NCI-H526 treated with DMSO at 0.1 percent for 48 hours (cell line): ENCODE results near the gene GNLY.
"Not testable (repeated sequence)": the region's sequence is repeated elsewhere in the genome, so short reads cannot be mapped to it uniquely, and the experiment has no call there.

ENCODE experiments used
- DNase-seq: peaks from one replicate; lab custom pipeline; 2025; lab: John Stamatoyannopoulos, UW

GNLY gene

DNA sequence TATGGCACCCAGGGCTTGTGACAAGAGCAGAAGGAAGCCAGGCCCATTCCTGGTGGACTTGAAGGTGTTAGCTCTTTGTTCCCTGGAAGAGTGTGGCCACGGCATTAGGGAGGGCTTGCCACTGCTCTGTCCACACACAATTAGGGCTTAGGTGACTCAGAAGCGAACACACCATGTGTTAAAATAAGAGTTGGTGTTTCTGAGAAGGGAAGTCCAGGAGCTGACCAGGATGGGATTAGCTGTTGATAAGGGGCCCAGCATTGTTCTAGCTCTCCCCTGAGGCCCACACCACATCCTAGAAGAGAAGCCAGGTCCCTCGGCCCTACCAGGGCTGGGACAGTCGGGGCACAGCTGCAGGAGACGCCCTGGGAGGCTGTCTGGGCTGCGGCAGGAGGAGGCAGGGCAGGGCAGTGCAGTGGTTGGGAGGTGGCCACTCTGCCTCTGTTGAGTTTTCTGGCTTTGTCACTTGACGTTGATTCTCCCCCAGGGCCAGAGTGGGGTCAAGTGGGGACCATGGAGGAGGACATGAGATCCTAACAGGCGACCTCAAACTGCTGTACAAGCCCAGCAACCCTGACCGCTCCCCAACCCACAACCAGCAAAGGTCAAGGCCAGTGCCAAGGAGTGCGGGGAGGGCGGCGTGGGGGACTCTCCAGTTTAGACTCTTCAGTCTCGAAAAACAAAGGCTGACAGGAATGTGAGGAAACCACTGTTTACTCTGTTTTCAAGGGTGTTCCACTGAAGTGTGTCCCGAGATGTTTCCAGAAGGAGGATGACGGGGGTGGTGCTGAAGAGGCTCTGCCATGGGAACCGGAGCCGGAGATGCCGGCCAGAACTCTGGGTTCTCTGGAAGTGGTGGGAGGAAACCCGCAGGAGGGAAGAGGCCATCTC lies 16.8 kb downstream of the GNLY start:
- DNase-seq: no peak

DNA sequence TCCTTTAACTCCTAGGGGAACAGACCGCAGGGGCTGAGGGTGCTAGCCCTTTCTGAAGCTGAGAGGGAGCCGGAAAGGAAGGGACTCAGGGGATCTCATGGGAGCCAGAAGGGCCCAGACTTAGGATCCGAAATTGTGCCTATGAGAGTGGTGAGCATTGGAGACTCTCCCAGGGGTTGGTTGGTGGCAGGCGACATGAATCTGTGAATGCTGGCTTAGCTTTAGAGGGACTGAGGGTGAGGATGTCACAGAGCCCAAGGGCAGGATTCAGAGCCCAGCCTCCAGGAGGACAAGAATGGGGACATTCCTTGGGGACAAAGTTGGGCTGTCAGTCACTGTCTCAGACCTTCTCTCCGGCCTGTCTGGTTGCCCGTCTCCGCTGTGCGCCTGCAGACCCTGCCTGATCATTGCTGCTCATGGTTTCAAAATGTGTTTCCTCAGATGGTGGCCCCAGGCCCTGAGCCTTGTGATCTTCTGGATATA lies 17.5 kb downstream of the GNLY start:
- DNase-seq: no peak

DNA sequence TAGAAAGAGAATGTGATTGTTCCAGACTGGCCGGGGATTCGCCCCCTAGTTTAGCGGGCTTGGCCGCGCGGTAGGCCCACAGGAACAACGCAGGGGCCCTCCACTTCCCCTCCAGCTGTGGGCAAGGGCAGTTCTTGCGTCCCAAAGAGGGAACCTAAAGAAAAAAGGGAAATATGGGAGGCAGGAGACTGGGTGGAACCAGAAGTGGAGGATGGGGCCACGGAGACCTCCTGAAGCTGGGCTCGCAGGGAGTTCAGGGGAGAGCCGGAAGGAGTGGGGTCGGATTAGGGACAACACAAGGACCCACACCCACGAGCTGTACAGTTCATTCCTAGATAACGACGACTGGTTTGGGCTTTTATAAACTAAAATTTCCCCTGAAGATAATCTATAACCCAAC lies 18.2 kb downstream of the GNLY start:
- no peak for DNase-seq

DNA sequence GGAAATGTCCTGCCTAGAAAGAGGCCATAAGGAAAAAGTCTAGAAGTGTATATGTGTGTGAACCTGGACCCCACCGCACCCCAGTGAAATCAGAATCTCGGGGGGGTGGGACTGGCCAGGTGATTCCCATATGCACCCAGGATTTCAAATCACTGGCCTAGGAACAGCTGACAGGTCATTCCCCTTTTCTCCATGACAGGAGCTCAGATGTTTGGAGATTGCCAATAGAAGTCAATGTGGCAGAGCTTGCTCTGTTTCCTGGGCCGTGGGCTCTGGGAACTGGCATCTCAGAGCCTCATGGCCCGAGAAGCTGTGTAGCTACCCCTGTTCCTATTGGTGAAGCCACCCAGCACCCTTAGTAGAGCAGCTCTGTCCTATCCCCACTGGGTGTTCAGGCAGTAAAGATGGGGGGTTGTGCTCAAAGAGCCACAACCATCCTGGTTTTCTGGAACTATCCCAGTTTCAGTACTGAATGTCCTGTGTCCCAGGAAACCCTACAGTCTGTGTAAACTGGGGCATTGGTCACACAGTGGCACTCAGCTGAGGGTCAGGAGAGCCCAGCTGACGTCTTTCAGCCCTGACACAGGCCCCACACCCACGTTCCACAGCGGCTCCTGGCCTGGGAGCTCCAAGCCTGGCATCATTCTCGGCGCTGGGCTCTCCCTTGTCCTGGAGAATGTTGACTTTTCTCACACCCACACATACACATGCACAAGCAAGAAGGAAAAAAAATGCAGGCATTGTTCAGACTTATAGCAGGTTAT lies 18.9 kb downstream of the GNLY start:
- no peak for DNase-seq

DNA sequence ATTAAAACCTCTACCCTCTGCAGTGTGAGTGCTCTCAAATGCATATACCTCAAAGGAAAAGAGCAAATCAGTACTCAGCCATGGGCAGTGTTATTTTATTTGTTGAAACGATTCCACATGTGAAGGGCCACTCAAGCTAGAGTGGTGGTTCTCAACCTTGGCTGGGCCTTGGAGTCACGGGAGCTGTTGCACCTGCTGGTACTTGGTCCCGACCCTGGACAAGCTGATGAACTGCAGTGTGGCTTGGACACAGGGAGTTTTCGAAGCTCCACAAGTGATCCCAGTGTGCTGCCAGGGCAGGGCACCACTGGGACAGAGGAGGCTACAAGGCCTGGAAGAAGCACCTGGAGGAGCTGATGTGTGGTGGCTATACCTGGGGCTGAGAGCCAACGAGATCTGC lies 19.7 kb downstream of the GNLY start:
- no peak for DNase-seq

DNA sequence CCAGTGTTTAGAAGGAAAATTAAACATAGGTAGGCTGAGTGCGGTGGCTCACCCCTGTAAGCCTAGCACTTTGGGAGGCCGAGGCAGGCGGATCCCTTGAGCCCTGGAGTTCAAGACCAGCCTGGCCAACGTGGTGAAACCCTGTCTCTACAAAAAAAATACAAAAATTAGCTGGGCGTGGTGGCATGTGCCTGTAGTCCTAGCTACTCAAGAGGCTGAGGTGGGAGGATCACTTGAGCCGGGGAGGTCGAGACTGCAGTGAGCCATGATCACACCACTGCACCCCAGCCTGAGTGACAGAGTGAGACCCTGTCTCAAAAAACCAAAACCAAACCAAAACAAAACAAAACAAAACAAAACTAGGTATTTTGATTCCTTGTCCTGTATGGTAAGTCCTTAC lies 20.3 kb downstream of the GNLY start:
- DNase-seq: not testable (repeated sequence)

DNA sequence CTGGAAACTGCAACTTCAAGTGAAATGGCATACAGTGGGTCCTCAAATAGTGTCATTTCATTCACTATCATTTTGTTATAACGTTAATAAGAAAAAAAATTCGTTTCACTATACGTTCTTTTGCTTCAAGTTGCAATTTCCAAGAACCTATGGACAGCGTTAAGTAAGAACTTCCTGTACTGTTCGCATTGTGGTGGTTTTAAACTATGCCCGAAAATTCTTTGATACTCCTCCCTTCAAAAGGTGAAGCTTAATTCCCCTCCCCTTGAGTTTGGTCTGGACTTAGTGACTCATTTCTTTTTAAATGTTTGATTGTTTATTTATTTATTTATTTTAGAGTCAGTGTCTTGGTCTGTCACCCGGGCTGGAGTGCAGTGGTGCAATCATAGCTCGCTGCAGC lies 20.7 kb downstream of the GNLY start:
- DNase-seq: no peak

DNA sequence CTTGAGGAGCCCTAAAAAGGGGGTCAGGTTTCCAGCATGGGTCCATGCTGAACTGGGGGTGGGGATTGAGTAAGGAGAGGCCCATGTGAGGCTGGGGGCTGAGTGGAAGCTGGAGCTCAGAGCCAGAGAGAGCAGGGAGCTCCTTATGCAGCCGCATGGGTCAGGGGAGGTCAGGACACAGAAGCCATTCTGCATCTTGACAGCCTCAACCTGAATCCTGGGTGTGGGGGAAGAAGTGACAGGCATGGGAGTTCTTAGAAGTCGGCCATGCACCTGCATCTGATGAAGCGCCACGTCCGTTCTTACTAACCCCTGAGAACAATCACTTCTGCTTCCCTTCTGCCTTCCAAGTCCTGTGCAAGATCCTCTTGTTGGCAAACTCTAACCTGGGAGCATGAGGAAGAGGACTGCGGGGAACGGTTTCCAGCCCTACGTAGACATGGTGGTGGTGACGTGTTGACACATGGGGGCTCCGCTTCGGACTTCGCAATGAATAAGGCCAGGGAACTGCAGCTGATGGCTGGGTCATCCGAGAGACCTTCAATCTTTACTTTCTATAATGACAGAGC lies 22.3 kb downstream of the GNLY start:
- DNase-seq: no peak

DNA sequence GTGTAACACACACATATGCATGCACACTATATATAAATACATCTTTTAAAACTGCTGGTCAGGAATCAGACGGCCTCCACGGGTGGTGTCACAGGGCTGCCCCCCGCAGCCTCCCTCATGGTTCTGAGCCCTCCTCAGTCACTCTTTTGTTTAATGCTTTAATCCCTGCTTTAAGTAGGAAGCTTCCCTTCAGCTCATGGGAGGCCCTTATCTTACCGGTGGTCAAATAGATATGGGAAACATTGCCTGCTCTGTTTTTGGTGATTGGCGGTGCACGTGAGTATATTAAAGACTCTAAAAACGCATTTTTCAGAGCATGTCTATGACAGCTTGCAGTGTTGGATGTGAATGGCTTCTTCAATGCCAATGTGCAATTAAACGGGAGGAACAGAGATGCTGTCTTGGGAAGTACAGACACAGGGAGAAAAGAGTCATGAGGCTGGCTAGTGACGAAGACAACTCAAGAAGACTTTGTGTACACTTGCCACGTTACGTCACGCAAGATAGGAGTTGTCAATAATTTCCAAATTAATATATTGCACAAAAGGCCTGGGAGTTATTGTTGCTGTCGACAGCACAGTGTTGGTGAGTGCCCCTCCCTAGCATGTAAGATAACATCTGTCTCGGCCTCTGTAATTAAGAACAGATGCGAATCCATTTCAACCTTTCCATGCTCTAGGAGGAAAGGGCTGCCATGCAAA lies 23.3 kb downstream of the GNLY start:
- no peak for DNase-seq

DNA sequence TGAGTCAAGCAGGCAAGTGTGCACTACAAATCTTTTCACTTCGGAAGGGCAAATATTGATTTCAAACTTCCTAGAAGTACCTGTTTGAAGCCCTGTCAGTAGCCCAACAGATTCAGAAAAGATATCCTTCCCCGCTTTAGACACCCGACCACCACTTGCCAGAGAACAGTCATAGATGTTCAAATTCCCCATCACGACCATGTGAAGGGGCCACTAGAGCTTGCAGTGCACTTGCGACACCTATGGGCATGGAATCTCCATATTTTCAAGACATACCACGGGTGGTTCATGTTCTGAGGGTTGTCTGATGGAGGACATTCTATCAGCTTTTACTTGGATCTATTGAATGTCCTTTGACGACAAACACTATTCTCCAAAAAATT lies 23.8 kb downstream of the GNLY start:
- DNase-seq: no peak

DNA sequence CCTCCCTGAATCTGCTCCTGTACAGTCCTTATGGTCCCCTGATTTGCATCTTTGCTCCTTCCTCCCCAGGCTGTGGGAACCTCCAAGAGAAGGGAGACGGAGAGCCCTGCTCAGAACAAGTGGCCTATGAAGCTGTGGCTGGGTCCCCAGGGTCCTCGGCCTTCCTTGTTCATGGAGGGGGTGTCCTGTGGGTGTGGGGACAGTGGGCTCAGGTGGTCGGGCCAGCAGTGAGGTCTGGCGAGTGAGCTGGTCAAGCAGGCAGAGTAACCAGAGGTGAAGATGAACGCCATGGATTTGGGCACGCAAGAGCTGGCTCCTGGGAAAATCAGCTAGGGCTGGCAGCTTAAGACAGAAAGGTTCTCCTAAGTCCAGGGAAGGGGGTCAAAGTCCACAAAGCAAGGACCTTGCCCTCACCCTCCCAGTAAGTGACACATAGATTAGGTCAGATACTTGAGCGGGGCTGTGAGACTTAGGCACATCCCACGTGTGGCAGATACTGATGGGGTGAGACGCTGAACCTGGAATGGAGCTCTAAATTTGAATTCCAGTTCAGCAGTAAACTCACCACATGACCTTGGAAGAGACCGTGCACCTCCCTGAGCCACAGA lies 24.8 kb downstream of the GNLY start:
- DNase-seq: no peak

DNA sequence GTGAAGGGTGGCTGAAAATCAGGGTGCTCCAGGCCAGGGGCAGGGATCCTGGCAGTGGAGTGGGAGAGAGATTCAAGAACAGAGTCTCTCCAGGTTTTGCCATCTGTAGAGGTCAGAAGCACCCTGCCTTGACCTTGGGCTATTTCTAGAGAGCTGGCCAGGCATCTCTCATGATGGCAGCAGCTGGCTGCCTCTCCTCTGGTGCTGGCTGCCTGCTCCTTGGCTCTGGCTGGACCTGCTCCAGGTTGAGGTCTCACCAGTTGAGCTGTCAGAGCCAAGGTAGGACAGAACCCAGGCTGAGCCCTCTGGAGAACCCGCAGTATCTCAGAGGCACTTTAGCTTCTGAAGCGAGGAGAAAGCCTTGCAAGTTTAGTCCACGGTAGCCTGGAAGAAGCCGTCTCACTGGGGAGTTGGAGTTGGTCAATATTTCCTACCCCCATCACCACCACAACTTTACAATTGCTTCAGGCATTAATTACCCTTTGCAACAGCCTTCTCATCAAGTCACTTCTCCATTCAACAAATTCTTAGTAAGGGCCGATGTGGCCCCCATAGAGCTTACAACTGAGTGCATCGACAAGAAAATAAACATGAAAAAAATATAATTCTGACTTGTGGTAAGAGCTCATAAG lies 25.6 kb downstream of the GNLY start:
- no peak for DNase-seq

DNA sequence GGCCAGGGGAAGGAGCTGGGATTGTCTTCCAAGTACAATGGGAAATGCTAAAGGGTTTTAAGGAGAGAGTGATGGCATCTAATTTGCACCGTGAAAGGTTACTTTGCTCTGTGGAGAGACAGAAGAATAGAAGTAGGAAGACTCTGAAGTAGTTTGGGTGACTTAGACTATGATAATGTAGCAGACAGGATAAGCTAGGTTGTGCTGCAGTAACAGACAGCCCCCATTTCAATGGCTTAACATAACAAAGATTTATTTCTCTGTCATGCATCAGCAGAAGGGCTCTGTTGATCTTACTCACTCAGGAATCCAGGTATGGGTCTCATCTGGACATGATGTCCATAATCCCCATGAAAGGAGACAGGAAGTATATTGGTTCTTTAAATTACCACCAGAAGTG lies 26.4 kb downstream of the GNLY start:
- DNase-seq: no peak

DNA sequence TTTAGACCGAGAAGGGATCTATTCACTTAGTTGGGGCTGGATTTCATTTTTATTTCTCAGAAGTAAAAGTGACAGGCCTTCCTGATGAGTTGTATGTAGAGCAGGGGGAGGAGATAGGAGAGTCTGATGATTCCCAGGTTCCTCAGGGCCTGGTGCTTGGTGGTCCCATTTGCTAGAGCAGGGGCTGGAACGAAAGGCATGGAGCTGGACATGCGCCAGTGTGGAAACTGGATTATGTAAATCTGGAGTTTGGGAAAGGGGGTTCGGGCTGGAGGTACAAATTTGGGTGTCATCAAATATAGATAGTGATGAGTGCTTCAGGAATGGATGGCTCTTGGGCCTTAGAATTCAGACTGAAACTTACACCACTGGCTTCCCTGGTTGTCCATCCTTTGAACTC lies 27.5 kb downstream of the GNLY start:
- DNase-seq: no peak

DNA sequence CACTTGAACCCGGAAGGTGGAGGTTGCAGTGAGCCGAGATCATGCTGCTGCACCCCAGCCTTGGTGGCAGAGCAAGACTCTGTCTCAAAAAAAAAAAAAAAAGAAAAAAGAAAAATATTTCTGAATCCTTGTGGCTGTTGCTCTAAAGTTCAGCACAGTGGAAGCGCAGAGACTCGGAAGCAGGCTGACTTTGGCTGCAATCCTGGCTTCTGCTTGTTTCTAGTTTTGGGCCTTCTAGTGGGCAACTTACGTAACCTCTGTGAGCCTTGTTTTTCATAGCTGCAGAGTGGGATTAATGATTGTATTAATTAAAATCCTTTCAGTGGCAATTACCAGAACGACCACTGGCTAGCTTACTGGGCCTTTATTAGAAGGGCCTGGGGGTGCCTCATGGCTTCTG lies 28.4 kb downstream of the GNLY start:
- no peak for DNase-seq

DNA sequence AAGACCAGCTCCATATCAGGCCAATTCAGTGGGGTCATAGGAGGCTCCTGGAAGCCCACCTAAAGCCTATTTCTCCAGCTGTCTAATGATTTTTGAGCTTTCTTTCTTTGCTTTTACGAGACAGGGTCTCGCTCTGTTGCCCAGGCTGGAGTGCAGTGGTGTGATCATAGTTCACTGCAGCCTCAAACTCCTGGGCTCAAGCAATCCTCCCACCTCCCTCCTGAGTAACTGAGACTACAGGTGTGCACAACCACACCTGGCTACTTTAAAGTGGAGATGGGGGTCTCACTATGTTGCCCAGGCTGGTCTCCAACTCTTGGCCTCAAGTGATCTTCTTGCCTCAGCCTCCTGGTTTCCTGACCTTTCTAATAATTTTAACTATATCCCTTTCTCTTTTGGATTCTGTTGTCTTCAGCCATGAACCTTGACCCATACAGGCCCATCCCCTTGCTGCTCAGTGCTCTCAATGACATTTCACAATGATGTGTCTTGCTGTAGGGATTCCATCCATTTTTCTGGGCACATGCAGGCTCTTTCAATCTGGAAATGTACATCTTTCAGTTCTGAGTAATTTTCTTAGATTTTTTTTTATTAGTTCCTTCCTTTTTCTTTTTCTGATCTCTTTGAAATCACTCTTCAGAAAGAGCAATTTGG lies 29.7 kb downstream of the GNLY start:
- DNase-seq: no peak

DNA sequence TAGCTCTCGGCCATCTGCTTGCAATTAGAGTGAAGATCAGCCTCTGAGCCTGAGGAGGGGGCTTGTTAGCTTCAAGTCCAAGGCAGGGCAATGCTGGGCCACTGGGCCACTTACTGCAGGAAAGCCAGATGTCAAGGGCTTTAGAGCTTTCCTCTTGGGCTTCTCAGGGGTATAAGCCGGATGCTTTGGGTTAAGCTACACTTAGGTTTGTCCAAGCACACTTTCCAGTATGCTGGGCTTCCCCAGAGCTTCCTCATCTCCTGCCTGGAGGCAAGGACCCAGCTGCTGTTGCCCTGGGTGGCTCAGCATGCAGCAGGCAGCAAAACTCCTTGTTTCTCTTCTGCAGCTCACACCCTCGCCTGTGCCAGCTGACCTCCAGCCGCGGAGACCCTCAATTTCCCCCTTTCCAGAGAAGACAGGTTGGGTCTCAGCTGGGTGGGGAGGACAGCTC lies 30.6 kb downstream of the GNLY start:
- DNase-seq: no peak

DNA sequence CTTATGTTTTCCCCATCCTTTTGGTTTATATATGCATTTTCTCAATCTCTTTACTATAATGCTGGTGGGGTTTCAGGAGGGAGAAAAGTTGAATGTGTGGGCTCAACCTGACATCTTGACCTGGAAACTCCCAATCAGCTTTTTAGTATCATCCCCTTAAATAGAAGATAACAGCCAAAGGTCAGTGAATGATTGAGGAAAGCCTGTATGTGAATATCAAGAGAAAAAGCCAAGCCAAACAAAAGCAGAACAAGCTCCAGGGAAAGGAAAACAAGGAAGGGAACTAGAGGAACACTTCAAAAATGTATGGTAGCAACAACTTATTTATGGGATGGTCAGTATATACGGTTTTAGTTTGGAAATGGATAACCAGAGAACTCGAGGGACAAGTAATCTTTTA lies 31.3 kb downstream of the GNLY start:
- no peak for DNase-seq

DNA sequence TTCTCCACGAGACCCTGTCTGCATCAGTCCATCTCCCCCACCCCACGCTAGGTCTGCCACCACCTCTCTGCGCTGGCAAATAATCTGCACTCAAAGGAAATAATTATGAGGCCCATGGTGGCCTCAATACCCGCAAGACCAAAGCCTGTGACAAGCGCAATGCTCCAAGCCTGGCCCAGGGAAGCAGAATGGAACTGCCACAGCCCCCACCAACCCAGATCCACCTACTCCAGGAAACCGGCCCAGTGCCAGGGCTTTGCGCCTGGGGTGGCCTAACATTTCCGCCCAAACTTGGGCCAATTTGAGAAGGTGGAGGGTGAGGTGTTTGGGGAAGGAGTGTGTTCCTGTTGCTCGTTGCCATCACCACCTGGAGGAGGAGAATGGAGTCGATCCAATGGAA lies 33.6 kb downstream of the GNLY start:
- no peak for DNase-seq

DNA sequence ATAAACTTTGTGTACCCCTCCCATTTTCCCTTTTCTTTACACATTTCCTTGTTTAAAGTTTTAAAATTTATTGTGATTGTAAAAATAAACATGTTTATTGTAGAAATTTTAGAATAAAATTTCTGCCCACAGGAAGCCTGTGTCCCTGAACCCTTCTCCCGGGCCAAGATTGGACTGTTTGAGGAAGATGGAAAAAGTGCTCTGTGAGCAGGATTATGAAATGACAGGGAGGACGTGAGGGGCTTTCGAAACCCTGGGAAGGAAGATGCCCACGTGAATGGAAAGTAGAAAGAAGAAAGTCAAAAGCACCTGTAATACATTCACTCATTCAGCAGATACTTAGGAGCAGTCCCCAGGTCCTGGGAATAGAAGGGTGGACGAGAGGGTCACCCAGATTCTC lies 34.2 kb downstream of the GNLY start:
- no peak for DNase-seq
